ENCODE results near the gene KRTAP9-8. TPM values are rescaled to one million over a fixed set of nuclear protein-coding genes. Genes with fewer than 3 reads are reported as not detected.

The KRTAP9-8 gene
- total and polyA plus RNA-seq, 2 of the 8 experiments (the other 6 are each of a cell fraction or from before 2014, with no cell fraction given), result not detected

GRCh38 chr17:41284546-41284945, 46.7 kb downstream of the KRTAP9-8 start (continued):
- TF ChIP-seq CHD7 (IDR thresholded peaks at IDR 0.05; ENCODE audit: insufficient replicate concordance, low read length) (no peak), KDM1A (IDR thresholded peaks at IDR 0.05; ENCODE audit: borderline replicate concordance, low read length) (no peak), SP4 (IDR thresholded peaks at IDR 0.05; ENCODE audit: low read length) (no peak)

Measured in H1 (cell line).